Hypothalamus (tissue), 51 donors: ENCODE measurements around the gene NR1I3.

ENCODE experiments used
- DNase-seq, 51 donors: peaks; one replicate each; lab custom pipeline; 2025; lab: John Stamatoyannopoulos, UW

Gene NR1I3

GRCh38 chr1:161220002-161220401 lies 18.0 kb downstream of the NR1I3 start:
- DNase-seq, result no peak

- no peak for DNase-seq
Measured at GRCh38 chr1:161219078-161219892, 18.7 kb downstream of the NR1I3 start.

GRCh38 chr1:161218301-161219077 lies 19.5 kb downstream of the NR1I3 start:
- DNase-seq, result no peak

GRCh38 chr1:161217831-161218230 lies 20.2 kb downstream of the NR1I3 start:
- no peak for DNase-seq

GRCh38 chr1:161216945-161217712 lies 20.9 kb downstream of the NR1I3 start:
- DNase-seq, result peak in 2 of 51 donors; percentile 3 to 5

GRCh38 chr1:161215076-161215475 lies 22.9 kb downstream of the NR1I3 start, which contains the start of gene FCER1G:
Gene FCER1G, plus strand, starts transcription at chr1:161215295. Its CDS starts 27 bp downstream, at chr1:161215322.
- DNase-seq, result peak in 10 of 51 donors; percentile 8 to 22 (median 16)

GRCh38 chr1:161214369-161214768 lies 23.6 kb downstream of the NR1I3 start:
- DNase-seq, result no peak

GRCh38 chr1:161209790-161210409 lies 28.1 kb downstream of the NR1I3 start:
- DNase-seq, result peak in 42 of 51 donors; percentile 10 to 77 (median 52)

- peak in 1 of 51 donors; percentile 3 for DNase-seq
Measured at GRCh38 chr1:161207173-161207572, 30.8 kb downstream of the NR1I3 start.

GRCh38 chr1:161206411-161207140 lies 31.4 kb downstream of the NR1I3 start:
- DNase-seq, result no peak

GRCh38 chr1:161201836-161202712 lies 35.9 kb downstream of the NR1I3 start, which contains the start of gene NDUFS2:
Gene NDUFS2, plus strand, starts transcription at chr1:161202367. Its CDS starts 19 bp downstream, at chr1:161202386.
- peak; percentile 43 to 99 (median 96) for DNase-seq

GRCh38 chr1:161200992-161201835 lies 36.8 kb downstream of the NR1I3 start:
- DNase-seq, result peak in 21 of 51 donors; percentile 16 to 83 (median 53)

GRCh38 chr1:161200421-161200991 lies 37.5 kb downstream of the NR1I3 start:
- DNase-seq, result peak in 40 of 51 donors; percentile 33 to 89 (median 65)

- DNase-seq, result peak in 8 of 51 donors; percentile 10 to 77 (median 26)
Measured at GRCh38 chr1:161199506-161200139, 38.4 kb downstream of the NR1I3 start.

GRCh38 chr1:161198897-161199431 lies 39.0 kb downstream of the NR1I3 start, which contains the start of gene ADAMTS4:
Gene ADAMTS4, minus strand, starts transcription at chr1:161199054. Its CDS starts 427 bp downstream, at chr1:161198627.
- peak in 47 of 51 donors; percentile 18 to 92 (median 66) for DNase-seq
